ENCODE measurements around the gene BLOC1S3. TPM values are rescaled to one million over a fixed set of nuclear protein-coding genes. Genes with fewer than 3 reads are reported as not detected.

BLOC1S3 gene
- total and polyA plus RNA-seq, 2 of the 13 experiments (the other 11 are each of a cell fraction or from before 2014, with no cell fraction given): 4.3 to 4.8 TPM

GRCh38 chr19:45164577-45165335 is 13.8 kb upstream of the BLOC1S3 start (continued):
- TF ChIP-seq SMAD9 (CRISPR knock-in tag; IDR thresholded peaks at IDR 0.05): no peak
- peak; percentile 72 for TF ChIP-seq GABPB1 (CRISPR knock-in tag; IDR thresholded peaks at IDR 0.05)
- TF ChIP-seq ZKSCAN5 (CRISPR knock-in tag; IDR thresholded peaks at IDR 0.05): no peak
- no peak for TF ChIP-seq SP140L (CRISPR knock-in tag; IDR thresholded peaks at IDR 0.05; ENCODE audit: borderline replicate concordance)
- no peak for TF ChIP-seq MTERF4 (CRISPR knock-in tag; IDR thresholded peaks at IDR 0.05)
- no peak for TF ChIP-seq THAP7 (CRISPR knock-in tag; IDR thresholded peaks at IDR 0.05)
- TF ChIP-seq ZNF569 (CRISPR knock-in tag; IDR thresholded peaks at IDR 0.05; ENCODE audit: borderline replicate concordance): no peak
- TF ChIP-seq CREB1 (IDR thresholded peaks at IDR 0.05): no peak
- TF ChIP-seq CREB1 (CRISPR knock-in tag; IDR thresholded peaks at IDR 0.05): no peak
- no peak for TF ChIP-seq MEIS2 (CRISPR knock-in tag; IDR thresholded peaks at IDR 0.05)
- TF ChIP-seq, protein P1, sequence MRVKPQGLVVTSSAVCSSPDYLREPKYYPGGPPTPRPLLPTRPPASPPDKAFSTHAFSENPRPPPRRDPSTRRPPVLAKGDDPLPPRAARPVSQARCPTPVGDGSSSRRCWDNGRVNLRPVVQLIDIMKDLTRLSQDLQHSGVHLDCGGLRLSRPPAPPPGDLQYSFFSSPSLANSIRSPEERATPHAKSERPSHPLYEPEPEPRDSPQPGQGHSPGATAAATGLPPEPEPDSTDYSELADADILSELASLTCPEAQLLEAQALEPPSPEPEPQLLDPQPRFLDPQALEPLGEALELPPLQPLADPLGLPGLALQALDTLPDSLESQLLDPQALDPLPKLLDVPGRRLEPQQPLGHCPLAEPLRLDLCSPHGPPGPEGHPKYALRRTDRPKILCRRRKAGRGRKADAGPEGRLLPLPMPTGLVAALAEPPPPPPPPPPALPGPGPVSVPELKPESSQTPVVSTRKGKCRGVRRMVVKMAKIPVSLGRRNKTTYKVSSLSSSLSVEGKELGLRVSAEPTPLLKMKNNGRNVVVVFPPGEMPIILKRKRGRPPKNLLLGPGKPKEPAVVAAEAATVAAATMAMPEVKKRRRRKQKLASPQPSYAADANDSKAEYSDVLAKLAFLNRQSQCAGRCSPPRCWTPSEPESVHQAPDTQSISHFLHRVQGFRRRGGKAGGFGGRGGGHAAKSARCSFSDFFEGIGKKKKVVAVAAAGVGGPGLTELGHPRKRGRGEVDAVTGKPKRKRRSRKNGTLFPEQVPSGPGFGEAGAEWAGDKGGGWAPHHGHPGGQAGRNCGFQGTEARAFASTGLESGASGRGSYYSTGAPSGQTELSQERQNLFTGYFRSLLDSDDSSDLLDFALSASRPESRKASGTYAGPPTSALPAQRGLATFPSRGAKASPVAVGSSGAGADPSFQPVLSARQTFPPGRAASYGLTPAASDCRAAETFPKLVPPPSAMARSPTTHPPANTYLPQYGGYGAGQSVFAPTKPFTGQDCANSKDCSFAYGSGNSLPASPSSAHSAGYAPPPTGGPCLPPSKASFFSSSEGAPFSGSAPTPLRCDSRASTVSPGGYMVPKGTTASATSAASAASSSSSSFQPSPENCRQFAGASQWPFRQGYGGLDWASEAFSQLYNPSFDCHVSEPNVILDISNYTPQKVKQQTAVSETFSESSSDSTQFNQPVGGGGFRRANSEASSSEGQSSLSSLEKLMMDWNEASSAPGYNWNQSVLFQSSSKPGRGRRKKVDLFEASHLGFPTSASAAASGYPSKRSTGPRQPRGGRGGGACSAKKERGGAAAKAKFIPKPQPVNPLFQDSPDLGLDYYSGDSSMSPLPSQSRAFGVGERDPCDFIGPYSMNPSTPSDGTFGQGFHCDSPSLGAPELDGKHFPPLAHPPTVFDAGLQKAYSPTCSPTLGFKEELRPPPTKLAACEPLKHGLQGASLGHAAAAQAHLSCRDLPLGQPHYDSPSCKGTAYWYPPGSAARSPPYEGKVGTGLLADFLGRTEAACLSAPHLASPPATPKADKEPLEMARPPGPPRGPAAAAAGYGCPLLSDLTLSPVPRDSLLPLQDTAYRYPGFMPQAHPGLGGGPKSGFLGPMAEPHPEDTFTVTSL (CRISPR knock-in tag; IDR thresholded peaks at IDR 0.05; ENCODE audit: borderline replicate concordance): no peak
- TF ChIP-seq ZNF230 (CRISPR knock-in tag; IDR thresholded peaks at IDR 0.05): no peak
- no peak for TF ChIP-seq HNRNPK (IDR thresholded peaks at IDR 0.05; ENCODE audit: low read depth, low read length, poor library complexity, severe bottlenecking)
- TF ChIP-seq, protein P2, sequence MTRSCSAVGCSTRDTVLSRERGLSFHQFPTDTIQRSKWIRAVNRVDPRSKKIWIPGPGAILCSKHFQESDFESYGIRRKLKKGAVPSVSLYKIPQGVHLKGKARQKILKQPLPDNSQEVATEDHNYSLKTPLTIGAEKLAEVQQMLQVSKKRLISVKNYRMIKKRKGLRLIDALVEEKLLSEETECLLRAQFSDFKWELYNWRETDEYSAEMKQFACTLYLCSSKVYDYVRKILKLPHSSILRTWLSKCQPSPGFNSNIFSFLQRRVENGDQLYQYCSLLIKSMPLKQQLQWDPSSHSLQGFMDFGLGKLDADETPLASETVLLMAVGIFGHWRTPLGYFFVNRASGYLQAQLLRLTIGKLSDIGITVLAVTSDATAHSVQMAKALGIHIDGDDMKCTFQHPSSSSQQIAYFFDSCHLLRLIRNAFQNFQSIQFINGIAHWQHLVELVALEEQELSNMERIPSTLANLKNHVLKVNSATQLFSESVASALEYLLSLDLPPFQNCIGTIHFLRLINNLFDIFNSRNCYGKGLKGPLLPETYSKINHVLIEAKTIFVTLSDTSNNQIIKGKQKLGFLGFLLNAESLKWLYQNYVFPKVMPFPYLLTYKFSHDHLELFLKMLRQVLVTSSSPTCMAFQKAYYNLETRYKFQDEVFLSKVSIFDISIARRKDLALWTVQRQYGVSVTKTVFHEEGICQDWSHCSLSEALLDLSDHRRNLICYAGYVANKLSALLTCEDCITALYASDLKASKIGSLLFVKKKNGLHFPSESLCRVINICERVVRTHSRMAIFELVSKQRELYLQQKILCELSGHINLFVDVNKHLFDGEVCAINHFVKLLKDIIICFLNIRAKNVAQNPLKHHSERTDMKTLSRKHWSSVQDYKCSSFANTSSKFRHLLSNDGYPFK (CRISPR knock-in tag; IDR thresholded peaks at IDR 0.05; ENCODE audit: borderline replicate concordance): no peak
- no peak for TF ChIP-seq FOXA1 (IDR thresholded peaks at IDR 0.05)
- TF ChIP-seq FOXA1 (CRISPR knock-in tag; IDR thresholded peaks at IDR 0.05): no peak
- TF ChIP-seq, protein P3, sequence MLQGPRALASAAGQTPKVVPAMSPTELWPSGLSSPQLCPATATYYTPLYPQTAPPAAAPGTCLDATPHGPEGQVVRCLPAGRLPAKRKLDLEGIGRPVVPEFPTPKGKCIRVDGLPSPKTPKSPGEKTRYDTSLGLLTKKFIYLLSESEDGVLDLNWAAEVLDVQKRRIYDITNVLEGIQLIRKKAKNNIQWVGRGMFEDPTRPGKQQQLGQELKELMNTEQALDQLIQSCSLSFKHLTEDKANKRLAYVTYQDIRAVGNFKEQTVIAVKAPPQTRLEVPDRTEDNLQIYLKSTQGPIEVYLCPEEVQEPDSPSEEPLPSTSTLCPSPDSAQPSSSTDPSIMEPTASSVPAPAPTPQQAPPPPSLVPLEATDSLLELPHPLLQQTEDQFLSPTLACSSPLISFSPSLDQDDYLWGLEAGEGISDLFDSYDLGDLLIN (CRISPR knock-in tag; IDR thresholded peaks at IDR 0.05; ENCODE audit: borderline replicate concordance): no peak
- TF ChIP-seq MED8 (CRISPR knock-in tag; IDR thresholded peaks at IDR 0.05; ENCODE audit: insufficient replicate concordance): no peak

All from HepG2 (cell line).